ENCODE data around the gene NUDT8. TPM values are rescaled to one million over a fixed set of nuclear protein-coding genes. Genes with fewer than 3 reads are reported as not detected.

The NUDT8 gene
- total and polyA plus RNA-seq, 2 of the 8 experiments (the other 6 are each of a cell fraction or from before 2014, with no cell fraction given): 7.2 to 8.3 TPM

DNA sequence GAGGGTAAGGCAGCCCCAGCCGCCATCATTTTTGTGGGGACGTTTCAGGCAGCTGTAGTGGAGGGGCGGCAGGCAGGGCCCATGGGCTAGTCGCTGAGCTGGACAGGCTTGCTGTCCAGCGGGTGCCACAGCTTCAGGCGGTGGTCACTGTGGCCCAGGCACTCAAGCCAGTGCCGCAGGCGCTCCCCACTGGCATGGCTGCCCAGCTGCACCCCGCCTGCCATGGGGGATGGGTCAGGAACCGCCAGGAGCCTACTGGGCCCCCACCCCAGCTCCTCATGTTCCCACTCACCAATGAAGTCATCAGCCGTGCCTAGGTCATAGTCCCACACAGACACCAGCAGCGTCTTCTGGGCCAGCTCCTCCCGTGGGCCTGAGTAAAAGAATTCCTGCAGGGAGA is 17.0 kb downstream of the NUDT8 start:
- Histone ChIP-seq H3K14ac (ENCODE audit: insufficient read length) (no peak overlapping the region), H3K79me1 (ENCODE audit: low read depth, low read length) (no peaks in the 10 kb centered on the region), H3K4me1 (replicated peaks in 1 of 4; ENCODE audit: control insufficient read depth in 3 of 4, insufficient read depth in 4 of 4, low read length in 3 of 4) (peaks cover 13 to 36% (median 30%) of the 10 kb centered on the region in 4 experiments), H3K23me2 (ENCODE audit: low read depth, low read length) (peaks cover 4% of the 10 kb centered on the region; the same call in 1 of the 2 replicates), H3K9ac (replicated peaks in 1 of 4; ENCODE audit: extremely low read depth in 1 of 4, low read depth in 3 of 4, low read length in 3 of 4) (no peak overlapping the region), H4K5ac (ENCODE audit: insufficient read length, low read depth, low read length) (no peak overlapping the region), H3K36me3 (ENCODE audit: control insufficient read depth in 2 of 4, insufficient read depth in 4 of 4, low read length in 3 of 4) (peaks cover 5 to 19% (median 12%) of the 10 kb centered on the region in 4 experiments; a peak in 7 of 8 replicates), H2BK12ac (ENCODE audit: low read depth, low read length) (no peak overlapping the region), H4K8ac (ENCODE audit: extremely low read depth, insufficient read depth, low read length) (no peak overlapping the region), H3K4me3 (ENCODE audit: extremely low read depth in 1 of 4, insufficient read depth in 2 of 4, low read depth in 3 of 4, low read length in 4 of 4) (no peak overlapping the region), H2AFZ (ENCODE audit: low read length) (no peak overlapping the region), H3K23ac (ENCODE audit: insufficient read length) (no peak overlapping the region), H3K27ac (ENCODE audit: low read depth, low read length) (no peak overlapping the region), H3K56ac (replicated peaks; ENCODE audit: insufficient read length, low read depth, low read length) (no peak overlapping the region), H3K79me2 (ENCODE audit: control insufficient read depth in 1 of 2, insufficient read depth in 2 of 2, low read length in 2 of 2) (peaks cover 0 to under 1% of the 10 kb centered on the region in 2 experiments; a peak in 1 of 4 replicates), H4K91ac (replicated peaks; ENCODE audit: insufficient read length, low read length) (no peak overlapping the region), H3K27me3 (replicated peaks in 1 of 4; ENCODE audit: control insufficient read depth in 3 of 4, extremely low read depth in 1 of 4, insufficient read depth in 3 of 4, low read length in 3 of 4) (peaks cover 0 to 5% (median 5%) of the 10 kb centered on the region in 4 experiments; a peak in 6 of 7 replicates), H2BK20ac (ENCODE audit: low read length) (no peak overlapping the region), H2BK120ac (replicated peaks; ENCODE audit: low read depth, low read length) (no peak overlapping the region), H3K4me2 (ENCODE audit: insufficient read depth in 1 of 2, low read depth in 2 of 2, low read length in 2 of 2) (no peak overlapping the region; a peak in 1 of 4 replicates), H3K4ac (replicated peaks; ENCODE audit: insufficient read length, low read depth, low read length) (no peak overlapping the region), H2AK5ac (ENCODE audit: low read depth, low read length) (no peak overlapping the region), H3K9me3 (ENCODE audit: insufficient read depth in 2 of 2, low read depth in 1 of 2, low read length in 1 of 2) (no peaks in the 10 kb centered on the region), H3K18ac (ENCODE audit: extremely low read depth, low read length) (no peak overlapping the region), H2BK15ac (ENCODE audit: low read length) (no peak overlapping the region), H4K20me1 (replicated peaks in 1 of 2; ENCODE audit: control insufficient read depth in 1 of 2, insufficient read depth in 2 of 2, low read length in 2 of 2) (peaks cover 0 to 6% of the 10 kb centered on the region in 2 experiments), H2BK5ac (ENCODE audit: low read depth, low read length) (no peak overlapping the region)
- FAIRE-seq (no peak), DNase-seq (ENCODE audit: low read depth in 1 of 2, low spot score in 2 of 2) (peak in 1 of 2 experiments; percentile 42)
- 85% methylated on average over 9 of the region's 13 CpGs; no CpG with 5 or more reads in 1 of the 2 experiments for WGBS, 2 experiments (ENCODE audit: extremely low coverage in 1 of 2, insufficient coverage in 1 of 2, insufficient read length in 1 of 2, insufficient replicate concordance in 2 of 2, low coverage in 1 of 2, low lambda C conversion rate in 2 of 2, missing lambda C conversion rate in 1 of 2)
- ChIA-PET CTCF (ENCODE audit: partially characterized antibody) (interaction anchor here (0.6 to 7.3 kb wide), 10 partner anchors 8 to 1295 kb away, joined by 3 to 117 read pairs (median 4); partner anchors contain the start of genes GSTP1 and NUDT8), POLR2A (ENCODE audit: partially characterized antibody) (interaction anchor here (1.6 to 10.7 kb wide), 3 partner anchors 9 to 29 kb away, joined by 4 to 194 read pairs (median 60); partner anchors contain the start of genes GSTP1 and NUDT8)
- TF ChIP-seq KDM4A (IDR thresholded peaks at IDR 0.05; ENCODE audit: low read depth, low read length, severe bottlenecking): no peak
- no peak for TF ChIP-seq RXRA (IDR thresholded peaks at IDR 0.05; ENCODE audit: insufficient read depth, low read depth, low read length)
- no peak for TF ChIP-seq TAF7 (optimal IDR thresholded peaks at IDR 0.05; ENCODE audit: borderline replicate concordance, low read depth, low read length)
- TF ChIP-seq TAF1 (IDR thresholded peaks at IDR 0.05; ENCODE audit: low read depth, low read length): no peak
- TF ChIP-seq RNF2 (IDR thresholded peaks at IDR 0.05; ENCODE audit: borderline replicate concordance, low read depth, low read length, missing control alignments, poor library complexity, severe bottlenecking): no peak
- no peak for TF ChIP-seq SIX5 (IDR thresholded peaks at IDR 0.05; ENCODE audit: low read depth, low read length)
- TF ChIP-seq CTBP2 (IDR thresholded peaks at IDR 0.05; ENCODE audit: borderline replicate concordance, insufficient read depth, insufficient read length, low read length): no peak
- TF ChIP-seq, protein P1, sequence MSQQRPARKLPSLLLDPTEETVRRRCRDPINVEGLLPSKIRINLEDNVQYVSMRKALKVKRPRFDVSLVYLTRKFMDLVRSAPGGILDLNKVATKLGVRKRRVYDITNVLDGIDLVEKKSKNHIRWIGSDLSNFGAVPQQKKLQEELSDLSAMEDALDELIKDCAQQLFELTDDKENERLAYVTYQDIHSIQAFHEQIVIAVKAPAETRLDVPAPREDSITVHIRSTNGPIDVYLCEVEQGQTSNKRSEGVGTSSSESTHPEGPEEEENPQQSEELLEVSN (IDR thresholded peaks at IDR 0.05): no peak
- TF ChIP-seq BCL11A (IDR thresholded peaks at IDR 0.05; ENCODE audit: low read depth in 2 of 2, low read length in 2 of 2): no peak
- TF ChIP-seq HDAC2 (IDR thresholded peaks at IDR 0.05; ENCODE audit: borderline replicate concordance in 1 of 2, low read depth in 2 of 2, low read length in 2 of 2): no peak
- TF ChIP-seq PHF8 (conservative IDR thresholded peaks at IDR 0.05; ENCODE audit: low read depth, low read length): no peak
- no peak for TF ChIP-seq SP1 (IDR thresholded peaks at IDR 0.05; ENCODE audit: low read depth, low read length)
